ENCODE measurements around the gene HHLA2.
"Not testable (repeated sequence)": the region's sequence is repeated elsewhere in the genome, so short reads cannot be mapped to it uniquely, and the experiment has no call there.

DNA sequence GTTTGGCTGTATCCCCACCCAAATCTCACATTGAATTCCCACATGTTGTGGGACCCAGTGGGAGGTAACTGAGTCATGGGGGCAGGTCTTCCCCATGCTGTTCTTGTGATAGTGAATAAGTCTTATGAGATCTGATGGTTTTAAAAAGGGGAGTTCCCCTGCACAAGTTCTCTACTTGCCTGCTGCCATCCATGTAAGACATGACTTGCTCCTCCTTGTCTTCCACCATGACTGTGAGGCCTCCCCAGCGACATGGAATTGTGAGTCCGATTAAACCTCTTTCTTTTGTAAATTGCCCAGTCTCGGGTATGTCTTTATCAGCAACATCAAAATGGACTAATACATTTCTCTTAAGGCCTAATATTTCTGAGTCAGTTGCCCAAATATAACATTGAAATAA, 28.1 kb upstream of the HHLA2 start:
- not testable (repeated sequence) for TF ChIP-seq TAF1, POLR2A, POLR2AphosphoS5, SPI1 (IDR thresholded peaks at IDR 0.05; ENCODE audit: low read depth, low read length)

All from GM12891 (cell line).